NCI-H510A treated with DMSO at 0.1 percent for 48 hours (cell line): ENCODE measurements around the gene CLDN10.

Source experiments
- DNase-seq: peaks from one replicate; lab custom pipeline; 2025; lab: John Stamatoyannopoulos, UW

The CLDN10 gene

GRCh38 chr13:95601216-95601615, 48.7 kb downstream of the CLDN10 start:
- DNase-seq = no peak

- DNase-seq = no peak
These were observed 49.4 kb downstream of the CLDN10 start for GRCh38 chr13:95601906-95602305.

GRCh38 chr13:95603887-95604555, 51.5 kb downstream of the CLDN10 start:
- peak; percentile 14 for DNase-seq

GRCh38 chr13:95604556-95604915, 52.0 kb downstream of the CLDN10 start:
- no peak for DNase-seq

GRCh38 chr13:95605448-95606125, 53.1 kb downstream of the CLDN10 start:
- no peak for DNase-seq

GRCh38 chr13:95607366-95607765, 54.8 kb downstream of the CLDN10 start:
- peak; percentile 48 for DNase-seq

- no peak for DNase-seq
These were observed 56.3 kb downstream of the CLDN10 start for GRCh38 chr13:95608640-95609323.

- no peak for DNase-seq
These were observed 62.2 kb downstream of the CLDN10 start for GRCh38 chr13:95614641-95615245.

GRCh38 chr13:95615539-95615938, 63.0 kb downstream of the CLDN10 start:
- no peak for DNase-seq

GRCh38 chr13:95620030-95620824, 67.7 kb downstream of the CLDN10 start:
- DNase-seq = no peak

GRCh38 chr13:95620825-95621498, 68.4 kb downstream of the CLDN10 start:
- no peak for DNase-seq

- DNase-seq = no peak
These were observed 70.6 kb downstream of the CLDN10 start for GRCh38 chr13:95623141-95623540.

- peak; percentile 18 for DNase-seq
These were observed 71.5 kb downstream of the CLDN10 start for GRCh38 chr13:95624020-95624419.

- no peak for DNase-seq
These were observed 74.2 kb downstream of the CLDN10 start for GRCh38 chr13:95626768-95627167.

- DNase-seq = no peak
These were observed 75.1 kb downstream of the CLDN10 start for GRCh38 chr13:95627590-95627989.

GRCh38 chr13:95628488-95628887, 76.0 kb downstream of the CLDN10 start:
- DNase-seq = no peak

GRCh38 chr13:95629071-95629470, 76.6 kb downstream of the CLDN10 start:
- no peak for DNase-seq
